ENCODE data around the gene ZFYVE21. TPM values are rescaled to one million over a fixed set of nuclear protein-coding genes. Genes with fewer than 3 reads are reported as not detected.
A peak's percentile ranks its signal among the peaks of the same experiment; 100 is the strongest.

Gene ZFYVE21
- total and polyA plus RNA-seq, 8 donors: 13.7 to 32.6 (median 17.3) TPM

GRCh38 chr14:103742499-103743255 is 27.1 kb downstream of the ZFYVE21 start:
- ATAC-seq (no peak), DNase-seq (peak in 1 of 6 donors; percentile 3), FAIRE-seq (no peak)
- Histone ChIP-seq H3K36me3 (peaks cover 0 to 54% (median 12%) of the 10 kb centered on the region in 3 donors), H3K27ac (no peak overlapping the region), H3K4me1 (no peaks in the 10 kb centered on the region), H3K27me3 (no peaks in the 10 kb centered on the region), H3K4me3 (no peak overlapping the region), H3K9me3 (no peaks in the 10 kb centered on the region)
- intact Hi-C loops (cut with DNase I): no loop called here
- no peak for TF ChIP-seq CTCF (IDR thresholded peaks at IDR 0.05)
- 93% methylated on average over 14 of the region's 14 CpGs for WGBS, 2 donors

GRCh38 chr14:103743691-103744090 is 28.1 kb downstream of the ZFYVE21 start:
- H3K27me3 ChIP-seq: no peaks in the 10 kb centered on the region
- no peak for DNase-seq
- WGBS, 2 donors: 88 to 93% methylated on average over 15 of the region's 15 CpGs
- no peak for TF ChIP-seq CTCF (IDR thresholded peaks at IDR 0.05)
- H3K27ac ChIP-seq: no peak overlapping the region
- no peaks in the 10 kb centered on the region for H3K4me1 ChIP-seq
- FAIRE-seq: no peak
- no peak overlapping the region for H3K4me3 ChIP-seq
- no peaks in the 10 kb centered on the region for H3K9me3 ChIP-seq
- intact Hi-C loops (cut with DNase I): no loop called here
- H3K36me3 ChIP-seq: peaks cover 0 to 51% (median 5%) of the 10 kb centered on the region in 3 donors
- ATAC-seq: no peak

GRCh38 chr14:103744621-103745395 is 29.2 kb downstream of the ZFYVE21 start:
- H3K36me3 ChIP-seq: peaks cover 0 to 50% (median 0%) of the 10 kb centered on the region in 3 donors
- no peaks in the 10 kb centered on the region for H3K27me3 ChIP-seq
- H3K4me1 ChIP-seq: no peaks in the 10 kb centered on the region
- DNase-seq: no peak
- no peak for FAIRE-seq
- no peak for TF ChIP-seq CTCF (IDR thresholded peaks at IDR 0.05)
- ATAC-seq: no peak
- 80 to 88% methylated on average over 15 of the region's 15 CpGs for WGBS, 2 donors
- H3K4me3 ChIP-seq: no peak overlapping the region
- no peak overlapping the region for H3K27ac ChIP-seq
- intact Hi-C loops (cut with DNase I): no loop called here
- no peaks in the 10 kb centered on the region for H3K9me3 ChIP-seq

GRCh38 chr14:103745424-103745823 is 29.8 kb downstream of the ZFYVE21 start:
- Histone ChIP-seq H3K27me3 (no peaks in the 10 kb centered on the region), H3K4me3 (no peak overlapping the region), H3K36me3 (peaks cover 0 to 48% (median 0%) of the 10 kb centered on the region in 3 donors), H3K27ac (no peak overlapping the region), H3K9me3 (no peaks in the 10 kb centered on the region), H3K4me1 (no peaks in the 10 kb centered on the region)
- ATAC-seq (no peak), DNase-seq (no peak), FAIRE-seq (no peak)
- WGBS, 2 donors: 69% methylated on average over 5 of the region's 5 CpGs
- no peak for TF ChIP-seq CTCF (IDR thresholded peaks at IDR 0.05)
- intact Hi-C loops (cut with DNase I): no loop called here

Measured in pancreas (tissue), 10 donors.